Measurements from ENCODE around the gene CELF5. TPM values are rescaled to one million over a fixed set of nuclear protein-coding genes. Genes with fewer than 3 reads are reported as not detected.

CELF5 gene
- total and polyA plus RNA-seq, 10 of the 15 experiments (the other 5 are each of a cell fraction or from before 2014, with no cell fraction given) = 0.01 to 0.04 TPM; not detected in 8

- DNase-seq (ENCODE audit: low read depth, low spot score) = no peak
- TF ChIP-seq RCOR1 (conservative IDR thresholded peaks at IDR 0.05; ENCODE audit: low read depth, low read length) (no peak), USF1 (IDR thresholded peaks at IDR 0.05; ENCODE audit: borderline replicate concordance, extremely low read length, insufficient read depth, low read depth, low read length) (peak; percentile 50)
- Histone ChIP-seq H3K27me3 (replicated peaks in 1 of 2; ENCODE audit: control insufficient read depth in 2 of 2, insufficient read depth in 2 of 2, low read length in 1 of 2) (no peaks in the 10 kb centered on the region), H4K20me1 (ENCODE audit: control insufficient read depth, insufficient read depth) (no peaks in the 10 kb centered on the region), H3K4me1 (ENCODE audit: control insufficient read depth, insufficient read depth, low read length) (no peaks in the 10 kb centered on the region), H3K4me3 (no peak overlapping the region), H3K36me3 (ENCODE audit: control insufficient read depth in 2 of 2, insufficient read depth in 2 of 2, low read length in 1 of 2) (peaks cover 0 to 12% of the 10 kb centered on the region in 2 experiments; a peak in 2 of 4 replicates), H3K9ac (ENCODE audit: control insufficient read depth, insufficient read depth, low read length) (no peak overlapping the region), H3K79me2 (ENCODE audit: control insufficient read depth, insufficient read depth, low read length) (no peaks in the 10 kb centered on the region), H3K4me2 (ENCODE audit: control insufficient read depth, insufficient read depth) (no peak overlapping the region), H3K27ac (ENCODE audit: control insufficient read depth, insufficient read depth) (no peak overlapping the region), H3K9me3 (replicated peaks; ENCODE audit: control insufficient read depth, insufficient read depth, low read length) (no peaks in the 10 kb centered on the region), H2AFZ (ENCODE audit: control insufficient read depth, low read depth, low read length) (no peak overlapping the region)
- POLR2A ChIA-PET = interaction anchor here (0.6 kb wide), 1 partner anchor 38 kb away, joined by 3 read pairs; no protein-coding TSS in a partner anchor
- in situ Hi-C loops (cut with MboI) = no loop called here
- CTCF ChIA-PET = no interaction called here
- RAD21 ChIA-PET (ENCODE audit: unreplicated experiment) = no interaction called here
- TSS peak; percentile 42 for BruUV-seq (replicated peaks)
- SMC1A ChIA-PET (ENCODE audit: uncharacterized antibody, unreplicated experiment) = no interaction called here
- ATAC-seq = no peak
- intact Hi-C loops (cut with micrococcal nuclease; ENCODE audit: unreplicated experiment) = no loop called here
- no peak for FAIRE-seq
- WGBS (ENCODE audit: insufficient coverage, insufficient replicate concordance, low lambda C conversion rate, missing lambda C conversion rate) = 92% methylated on average over 43 of the region's 43 CpGs
These were observed 16.8 kb upstream of the CELF5 start for GRCh38 chr19:3207461-3208242.

DNA sequence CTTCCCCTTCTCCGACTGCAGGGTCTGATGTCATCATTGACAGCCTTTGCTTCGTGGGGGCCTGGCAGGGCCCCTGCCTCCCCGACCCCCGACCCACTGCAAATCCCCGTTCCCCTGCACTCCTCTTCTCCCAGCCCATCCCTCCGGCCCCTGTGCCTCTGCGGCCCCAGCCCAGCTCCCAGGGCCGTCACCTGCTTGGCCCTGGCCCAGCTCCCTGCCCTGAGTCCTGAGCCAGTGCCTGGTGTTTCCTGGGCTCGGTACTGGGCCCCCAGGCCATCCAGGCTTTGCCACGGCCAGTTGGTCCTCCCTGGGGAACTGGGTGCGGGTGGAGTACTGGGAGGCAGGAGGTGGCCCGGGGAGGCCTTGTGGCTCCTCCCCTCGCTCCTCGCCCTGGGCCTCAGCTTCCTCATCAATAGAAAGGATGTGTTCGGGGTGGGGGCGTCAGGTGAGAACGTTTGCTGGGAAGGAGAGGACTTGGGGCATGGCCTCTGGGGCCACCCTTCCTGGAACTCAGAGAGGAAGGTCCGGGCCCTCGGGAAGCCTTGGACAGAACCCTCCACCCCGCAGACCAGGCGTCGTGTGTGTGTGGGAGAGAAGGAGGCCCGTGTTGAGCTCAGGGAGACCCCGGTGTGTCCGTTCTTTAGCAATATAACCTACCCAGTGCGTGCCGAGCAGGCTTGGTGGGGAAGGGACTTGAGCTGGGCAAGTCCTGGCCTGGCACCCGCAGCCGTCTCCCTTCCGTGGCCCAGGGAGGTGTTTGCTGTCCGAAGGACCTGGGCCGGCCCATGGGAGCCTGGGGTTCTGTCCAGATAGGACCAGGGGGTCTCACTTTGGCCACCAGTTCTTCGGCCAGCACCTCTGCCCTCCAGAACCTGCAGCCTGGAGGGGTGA is 15.9 kb upstream of the CELF5 start:
- no peak overlapping the region for H2AFZ ChIP-seq (ENCODE audit: control insufficient read depth, low read depth, low read length)
- H3K36me3 ChIP-seq (ENCODE audit: control insufficient read depth in 2 of 2, insufficient read depth in 2 of 2, low read length in 1 of 2) = peaks cover 0 to 12% of the 10 kb centered on the region in 2 experiments; a peak in 2 of 4 replicates
- FAIRE-seq = no peak
- no peak for ATAC-seq
- POLR2A ChIA-PET = interaction anchor here (0.6 kb wide), 1 partner anchor 37 kb away, joined by 3 read pairs; no protein-coding TSS in a partner anchor
- H3K4me3 ChIP-seq = no peak overlapping the region
- SMC1A ChIA-PET (ENCODE audit: uncharacterized antibody, unreplicated experiment) = no interaction called here
- no peaks in the 10 kb centered on the region for H3K27me3 ChIP-seq (replicated peaks in 1 of 2; ENCODE audit: control insufficient read depth in 2 of 2, insufficient read depth in 2 of 2, low read length in 1 of 2)
- no peak for DNase-seq (ENCODE audit: low read depth, low spot score)
- H3K27ac ChIP-seq (ENCODE audit: control insufficient read depth, insufficient read depth) = no peak overlapping the region
- no peaks in the 10 kb centered on the region for H3K4me1 ChIP-seq (ENCODE audit: control insufficient read depth, insufficient read depth, low read length)
- no peaks in the 10 kb centered on the region for H4K20me1 ChIP-seq (ENCODE audit: control insufficient read depth, insufficient read depth)
- BruUV-seq (replicated peaks) = no TSS peak
- WGBS (ENCODE audit: insufficient coverage, insufficient replicate concordance, low lambda C conversion rate, missing lambda C conversion rate) = 86% methylated on average over 26 of the region's 33 CpGs
- intact Hi-C loops (cut with micrococcal nuclease; ENCODE audit: unreplicated experiment) = no loop called here
- H3K9me3 ChIP-seq (replicated peaks; ENCODE audit: control insufficient read depth, insufficient read depth, low read length) = no peaks in the 10 kb centered on the region
- RAD21 ChIA-PET (ENCODE audit: unreplicated experiment) = no interaction called here
- H3K9ac ChIP-seq (ENCODE audit: control insufficient read depth, insufficient read depth, low read length) = no peak overlapping the region
- H3K79me2 ChIP-seq (ENCODE audit: control insufficient read depth, insufficient read depth, low read length) = no peaks in the 10 kb centered on the region
- H3K4me2 ChIP-seq (ENCODE audit: control insufficient read depth, insufficient read depth) = no peak overlapping the region
- in situ Hi-C loops (cut with MboI) = no loop called here
- CTCF ChIA-PET = interaction anchor here (3.3 kb wide), 1 partner anchor 257 kb away, joined by 11 read pairs; no protein-coding TSS in a partner anchor
- TF ChIP-seq ZNF274 (IDR thresholded peaks at IDR 0.05; ENCODE audit: insufficient read depth, insufficient read length) (no peak), HDAC6 (IDR thresholded peaks at IDR 0.05; ENCODE audit: unreplicated experiment) (no peak), YBX1 (IDR thresholded peaks at IDR 0.05) (no peak), ATF2 (IDR thresholded peaks at IDR 0.05; ENCODE audit: low read length) (no peak)
- TF ChIP-seq, protein P1, sequence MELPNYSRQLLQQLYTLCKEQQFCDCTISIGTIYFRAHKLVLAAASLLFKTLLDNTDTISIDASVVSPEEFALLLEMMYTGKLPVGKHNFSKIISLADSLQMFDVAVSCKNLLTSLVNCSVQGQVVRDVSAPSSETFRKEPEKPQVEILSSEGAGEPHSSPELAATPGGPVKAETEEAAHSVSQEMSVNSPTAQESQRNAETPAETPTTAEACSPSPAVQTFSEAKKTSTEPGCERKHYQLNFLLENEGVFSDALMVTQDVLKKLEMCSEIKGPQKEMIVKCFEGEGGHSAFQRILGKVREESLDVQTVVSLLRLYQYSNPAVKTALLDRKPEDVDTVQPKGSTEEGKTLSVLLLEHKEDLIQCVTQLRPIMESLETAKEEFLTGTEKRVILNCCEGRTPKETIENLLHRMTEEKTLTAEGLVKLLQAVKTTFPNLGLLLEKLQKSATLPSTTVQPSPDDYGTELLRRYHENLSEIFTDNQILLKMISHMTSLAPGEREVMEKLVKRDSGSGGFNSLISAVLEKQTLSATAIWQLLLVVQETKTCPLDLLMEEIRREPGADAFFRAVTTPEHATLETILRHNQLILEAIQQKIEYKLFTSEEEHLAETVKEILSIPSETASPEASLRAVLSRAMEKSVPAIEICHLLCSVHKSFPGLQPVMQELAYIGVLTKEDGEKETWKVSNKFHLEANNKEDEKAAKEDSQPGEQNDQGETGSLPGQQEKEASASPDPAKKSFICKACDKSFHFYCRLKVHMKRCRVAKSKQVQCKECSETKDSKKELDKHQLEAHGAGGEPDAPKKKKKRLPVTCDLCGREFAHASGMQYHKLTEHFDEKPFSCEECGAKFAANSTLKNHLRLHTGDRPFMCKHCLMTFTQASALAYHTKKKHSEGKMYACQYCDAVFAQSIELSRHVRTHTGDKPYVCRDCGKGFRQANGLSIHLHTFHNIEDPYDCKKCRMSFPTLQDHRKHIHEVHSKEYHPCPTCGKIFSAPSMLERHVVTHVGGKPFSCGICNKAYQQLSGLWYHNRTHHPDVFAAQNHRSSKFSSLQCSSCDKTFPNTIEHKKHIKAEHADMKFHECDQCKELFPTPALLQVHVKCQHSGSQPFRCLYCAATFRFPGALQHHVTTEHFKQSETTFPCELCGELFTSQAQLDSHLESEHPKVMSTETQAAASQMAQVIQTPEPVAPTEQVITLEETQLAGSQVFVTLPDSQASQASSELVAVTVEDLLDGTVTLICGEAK (IDR thresholded peaks at IDR 0.05; ENCODE audit: borderline replicate concordance) = no peak
